ENCODE measurements around the gene LYRM2. TPM values are rescaled to one million over a fixed set of nuclear protein-coding genes. Genes with fewer than 3 reads are reported as not detected.

The LYRM2 gene
- total RNA-seq (2014; rRNA removed; shearing (Covaris generic)), result 3.2 and 4.5 TPM in 2 replicates

DNA sequence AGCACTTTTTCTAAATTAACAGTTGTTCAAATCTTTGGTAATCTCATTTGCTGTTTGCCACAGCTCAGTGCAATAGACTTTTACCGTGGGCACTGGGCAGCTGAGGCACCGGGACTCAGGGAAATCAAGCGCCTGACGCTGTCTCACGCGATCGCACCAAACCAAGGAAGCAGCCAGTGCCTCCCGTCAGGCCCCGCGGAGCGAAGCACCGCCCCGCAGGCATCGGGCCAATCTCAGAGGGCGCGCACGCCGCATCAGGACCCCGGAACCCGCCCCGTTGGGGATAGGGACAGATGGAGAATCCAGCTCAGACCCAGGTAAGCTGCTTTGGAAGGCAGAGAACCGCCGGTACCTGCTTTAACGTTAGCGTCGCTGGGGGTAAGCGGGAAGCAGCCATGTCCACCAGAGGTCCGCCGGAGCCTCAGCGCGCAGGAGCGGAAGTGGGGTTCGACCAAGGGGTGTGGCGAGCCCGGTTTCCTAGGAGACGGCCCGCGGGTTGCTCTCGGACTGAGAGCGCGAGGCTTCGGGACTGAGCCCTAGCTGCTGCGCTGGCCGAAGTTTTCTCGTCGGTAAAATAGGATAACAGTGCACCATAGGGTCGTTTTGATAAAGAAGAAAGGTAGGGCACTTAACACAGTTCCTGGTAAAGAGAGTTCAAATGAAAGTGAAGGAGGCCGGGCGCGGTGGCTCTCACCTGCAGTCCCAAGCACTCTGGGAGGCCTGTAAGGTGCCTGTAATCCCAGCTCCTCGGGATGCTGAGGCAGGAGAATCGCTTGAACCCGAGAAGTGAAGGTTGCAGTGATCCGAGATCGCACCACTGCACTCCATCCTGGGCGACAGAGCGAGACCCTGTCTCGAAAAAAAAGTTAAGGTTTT is at the start of gene LYRM2:
LYRM2 (minus strand) TSS at position 428 of the 876 bp plus-strand sequence; CDS start at position 397, 31 bp downstream.
- DNase-seq (ENCODE audit: low spot score), result peak; percentile 96

GRCh38 chr6:89688328-89688727 is 49.8 kb upstream of the LYRM2 start:
- no peak for DNase-seq (ENCODE audit: low spot score)

GRCh38 chr6:89685311-89685710 is 46.8 kb upstream of the LYRM2 start:
- DNase-seq (ENCODE audit: low spot score), result no peak

DNA sequence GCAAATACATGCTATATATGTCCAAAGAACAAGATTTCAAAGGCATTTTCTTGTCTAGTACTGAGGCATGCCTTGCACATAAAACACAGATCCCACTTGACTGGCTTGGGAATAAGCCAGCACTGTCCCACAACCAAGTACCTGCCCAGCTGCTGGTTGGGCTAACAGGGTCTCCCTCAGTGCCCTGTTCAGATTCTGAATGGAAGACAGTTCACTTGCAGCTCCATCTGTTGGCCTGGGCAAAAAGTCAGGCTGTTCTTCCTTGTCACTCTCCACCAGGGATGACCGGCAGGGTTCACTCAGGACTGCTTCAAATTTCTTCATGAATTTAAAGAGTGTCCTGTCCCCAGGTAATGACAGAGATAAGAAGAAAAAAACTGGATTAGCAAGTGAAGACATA is 44.4 kb upstream of the LYRM2 start:
- no peak for DNase-seq (ENCODE audit: low spot score)

GRCh38 chr6:89681983-89682564 is 43.5 kb upstream of the LYRM2 start:
- no peak for DNase-seq (ENCODE audit: low spot score)

- DNase-seq (ENCODE audit: low spot score), result no peak
Measured at GRCh38 chr6:89680551-89680950, 42.0 kb upstream of the LYRM2 start.

DNA sequence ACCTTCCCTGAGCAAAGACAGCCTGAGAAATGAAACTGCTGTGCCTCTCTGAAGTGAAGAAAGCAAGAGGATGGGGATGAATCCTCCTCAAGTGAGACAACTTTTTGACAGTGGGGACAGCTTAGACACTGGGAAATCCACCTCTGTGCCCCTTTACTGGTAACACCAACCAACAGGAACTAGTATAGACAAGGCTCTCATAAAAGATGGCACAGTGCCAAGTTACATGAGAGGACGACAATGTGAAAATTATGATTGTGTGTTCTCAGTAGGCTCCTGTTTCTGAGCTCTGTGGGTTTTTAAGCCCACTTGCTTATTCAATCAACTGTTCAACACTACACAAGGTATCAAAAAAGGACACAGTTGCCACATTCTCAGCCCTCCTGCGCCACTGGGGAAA is 41.6 kb upstream of the LYRM2 start:
- no peak for DNase-seq (ENCODE audit: low spot score)

- no peak for DNase-seq (ENCODE audit: low spot score)
Measured at GRCh38 chr6:89679215-89680120, 40.9 kb upstream of the LYRM2 start.

DNA sequence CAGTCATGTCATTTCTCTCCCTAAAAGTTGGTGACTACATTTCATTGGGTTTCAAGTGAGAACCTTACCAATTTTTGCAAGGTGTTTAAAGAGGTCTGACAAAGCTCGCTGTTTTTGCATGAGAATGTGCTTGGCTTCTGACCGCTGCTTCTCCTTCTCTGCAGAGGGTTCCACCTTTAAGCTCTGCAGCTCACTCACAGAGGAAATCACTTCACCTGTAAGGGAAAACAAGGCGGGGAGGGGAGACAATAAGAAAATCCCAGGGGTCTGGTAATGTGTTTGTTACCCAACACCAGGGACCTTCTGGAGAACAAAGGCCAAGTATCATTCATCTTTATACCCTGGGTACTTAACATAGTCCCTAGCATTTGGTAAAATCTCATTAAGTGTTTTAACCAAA is 40.0 kb upstream of the LYRM2 start:
- DNase-seq (ENCODE audit: low spot score), result no peak

- no peak for DNase-seq (ENCODE audit: low spot score)
Measured at GRCh38 chr6:89675949-89676748, 37.6 kb upstream of the LYRM2 start.

DNA sequence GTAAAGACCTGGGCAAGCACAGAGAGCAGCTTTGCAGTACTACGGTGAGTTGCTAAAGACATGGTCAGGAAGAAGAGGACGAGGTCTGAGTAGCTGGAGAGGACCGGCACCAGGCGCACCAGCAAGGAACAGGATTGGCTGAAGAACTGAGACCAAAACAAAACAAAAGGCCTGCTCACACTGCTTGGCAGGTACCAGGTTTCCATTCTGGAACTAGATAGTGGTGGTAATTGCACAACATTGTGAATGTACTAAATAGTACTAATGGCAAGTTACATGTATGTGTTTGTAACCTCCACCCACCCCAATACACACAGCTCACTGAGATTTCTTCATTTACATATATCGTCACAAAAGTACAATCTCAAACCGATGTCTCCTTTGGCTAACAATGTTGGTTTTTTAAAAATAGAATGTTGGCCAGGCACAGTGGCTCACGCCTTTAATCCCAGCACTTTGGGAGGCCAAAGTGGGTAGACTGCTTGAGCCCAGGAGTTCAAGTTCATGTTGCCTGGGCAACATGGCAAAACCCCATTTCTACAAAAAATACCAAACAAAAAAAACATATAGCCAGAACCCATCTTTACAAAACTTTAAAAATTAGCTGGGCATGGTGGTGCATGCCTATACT is 32.5 kb upstream of the LYRM2 start:
- DNase-seq (ENCODE audit: low spot score), result no peak

- DNase-seq (ENCODE audit: low spot score), result no peak
Measured at GRCh38 chr6:89669002-89669401, 30.5 kb upstream of the LYRM2 start.

GRCh38 chr6:89667872-89668556 is 29.5 kb upstream of the LYRM2 start:
- DNase-seq (ENCODE audit: low spot score), result no peak

DNA sequence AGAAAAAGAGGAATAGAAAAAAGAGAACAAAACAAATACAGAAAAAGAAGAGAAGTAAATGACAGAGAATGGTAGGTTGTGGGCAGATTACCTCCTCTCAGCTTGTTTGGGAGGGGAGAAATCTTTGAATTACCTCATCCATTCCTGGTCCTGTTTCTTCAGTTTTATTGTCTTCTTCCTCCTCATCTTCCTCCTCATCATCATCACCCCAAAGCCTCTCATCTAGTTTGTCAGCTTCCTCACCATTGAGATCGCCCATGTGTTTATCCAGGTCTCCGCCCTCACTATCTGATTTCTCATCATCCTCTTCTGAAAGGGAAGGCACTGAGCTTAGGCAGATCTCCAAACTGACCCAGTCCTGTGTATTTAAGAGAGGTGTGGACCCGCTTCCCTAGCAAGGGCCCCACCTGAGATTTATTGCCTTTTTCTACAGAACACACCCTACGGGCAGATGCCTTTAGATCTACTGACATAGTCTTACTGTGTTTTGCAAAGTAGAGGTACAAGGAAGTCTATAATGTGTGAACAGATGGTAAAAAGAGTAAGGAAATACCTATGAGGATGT is 24.2 kb upstream of the LYRM2 start:
- DNase-seq (ENCODE audit: low spot score), result no peak

DNA sequence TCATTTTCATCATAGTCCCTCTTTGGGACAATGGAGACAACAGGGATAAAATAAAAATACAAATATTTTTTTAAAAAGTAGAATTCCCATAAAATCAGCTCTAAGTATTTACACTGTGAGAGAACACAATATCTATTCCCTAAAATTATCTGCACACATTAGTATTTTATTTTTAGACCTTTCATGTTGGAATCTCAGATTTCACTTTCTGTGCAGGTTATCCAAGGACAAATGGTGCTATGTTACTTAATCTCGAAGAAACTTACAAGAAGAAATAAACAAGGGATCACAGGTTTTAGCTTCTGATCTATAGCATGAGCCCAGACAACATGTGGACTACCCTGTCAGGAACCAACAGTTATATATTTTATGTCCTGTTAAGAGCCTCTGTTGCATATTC is 23.0 kb upstream of the LYRM2 start:
- no peak for DNase-seq (ENCODE audit: low spot score)

- no peak for DNase-seq (ENCODE audit: low spot score)
Measured at GRCh38 chr6:89660981-89661380, 22.4 kb upstream of the LYRM2 start.

DNA sequence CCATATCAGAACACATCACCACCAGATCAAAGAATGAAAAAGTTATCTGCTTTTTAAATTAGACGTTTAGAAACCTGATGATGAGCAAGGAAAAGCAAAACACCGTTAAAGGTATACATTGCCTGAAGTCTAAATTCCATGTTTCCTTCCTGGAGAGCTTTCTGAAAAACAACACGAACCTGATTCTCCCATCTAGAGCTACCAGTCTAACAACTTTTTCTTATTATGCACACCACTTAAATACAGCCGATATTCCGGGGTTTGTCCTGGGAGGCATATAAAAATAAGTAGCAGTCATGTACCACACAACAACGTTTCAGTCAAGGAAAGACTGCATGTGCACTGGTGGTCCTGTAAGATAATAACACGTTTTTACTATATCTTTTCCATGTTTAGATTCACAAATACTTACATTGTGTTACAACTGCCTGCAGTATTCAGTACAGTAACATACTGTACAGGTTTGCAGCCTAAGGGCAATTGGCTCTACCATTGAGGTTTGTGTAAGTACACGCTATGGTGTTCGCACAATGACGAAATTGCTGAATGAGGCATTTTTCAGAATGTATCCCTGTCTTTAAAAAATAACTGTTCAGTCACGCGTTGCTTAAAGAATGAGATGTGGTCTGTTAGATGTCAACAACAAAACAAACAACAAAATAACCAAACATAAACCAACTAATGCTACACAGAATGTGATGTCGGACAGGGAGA is 19.1 kb upstream of the LYRM2 start:
- no peak for DNase-seq (ENCODE audit: low spot score)

DNA sequence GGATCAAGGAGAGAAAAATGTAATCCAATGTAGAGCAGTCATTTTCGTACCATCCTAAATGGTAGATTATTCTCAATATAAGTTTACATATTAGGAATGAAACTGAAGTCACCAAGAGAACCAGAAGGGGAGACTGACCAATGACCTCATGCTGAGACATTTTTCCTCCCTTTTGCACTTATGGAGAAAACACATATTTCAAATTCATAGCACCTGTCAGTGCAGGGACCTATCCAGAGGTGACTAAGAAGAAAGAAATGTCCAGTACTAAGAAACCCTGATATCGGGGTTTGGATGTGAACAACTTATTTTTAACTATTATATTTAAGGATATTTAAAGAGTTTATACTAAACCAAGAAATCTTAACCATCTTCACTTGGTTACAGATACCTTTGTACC is 16.6 kb upstream of the LYRM2 start:
- no peak for DNase-seq (ENCODE audit: low spot score)

- DNase-seq (ENCODE audit: low spot score), result no peak
Measured at GRCh38 chr6:89650579-89650978, 12.0 kb upstream of the LYRM2 start.
